ENCODE measurements around the gene BRCA2. TPM values are rescaled to one million over a fixed set of nuclear protein-coding genes. Genes with fewer than 3 reads are reported as not detected.

BRCA2 gene
- total and polyA plus RNA-seq, 2 experiments from 2014 or later, result 28.6 to 38.7 TPM

DNA sequence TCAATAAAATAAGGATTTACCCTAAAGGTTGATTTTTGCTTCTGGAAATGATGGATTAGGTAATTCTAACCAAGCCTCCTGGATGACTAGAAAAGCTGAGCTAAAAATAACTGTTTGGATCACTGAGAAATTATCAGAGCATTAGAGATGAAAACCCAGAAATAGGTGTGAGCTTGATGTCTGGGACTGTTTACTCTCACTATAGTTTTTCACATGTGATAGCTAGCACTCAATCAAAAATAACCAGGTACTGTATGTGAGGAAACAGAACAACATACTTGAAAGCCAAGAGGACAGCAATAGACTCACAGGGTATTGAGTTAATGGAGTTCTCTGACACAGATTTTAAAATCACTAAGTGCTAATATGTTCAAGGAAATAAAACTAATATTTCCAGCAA is 9.7 kb upstream of the BRCA2 start:
- Histone ChIP-seq H3K4me3 (no peak overlapping the region), H3K27ac (ENCODE audit: low read depth) (no peak overlapping the region), H2AFZ (peak overlapping the region; percentile 48; the same call in 1 of the 2 replicates), H3K4me2 (no peak overlapping the region), H3F3A (replicated peaks; ENCODE audit: low read depth) (no peaks in the 10 kb centered on the region), H4K20me1 (replicated peaks; ENCODE audit: insufficient read depth) (no peaks in the 10 kb centered on the region), H3K36me3 (ENCODE audit: insufficient read depth) (no peaks in the 10 kb centered on the region), H3K4me1 (ENCODE audit: insufficient read depth) (no peaks in the 10 kb centered on the region), H3K79me2 (replicated peaks; ENCODE audit: insufficient read depth) (no peaks in the 10 kb centered on the region), H3K27me3 (ENCODE audit: insufficient read depth) (no peaks in the 10 kb centered on the region), H3K9me2 (ENCODE audit: insufficient read depth) (no peaks in the 10 kb centered on the region)
- DNase-seq (ENCODE audit: low spot score) (no peak), ATAC-seq (no peak)
- Mint-ChIP-seq H3K4me1 (no peaks in the 10 kb centered on the region; the same call in 2 of the 3 replicates), H3K27me3 (ENCODE audit: insufficient read depth, low read depth, poor library complexity) (peaks cover 1% of the 10 kb centered on the region), H3K9me3 (no peaks in the 10 kb centered on the region), H3K36me3 (ENCODE audit: low read depth) (no peaks in the 10 kb centered on the region), H3K4me3 (no peak overlapping the region), H3K27ac (no peak overlapping the region)
- TF ChIP-seq POLR2AphosphoS5 (IDR thresholded peaks at IDR 0.05; ENCODE audit: low read depth), result no peak
- no peak for TF ChIP-seq NANOG (IDR thresholded peaks at IDR 0.05; ENCODE audit: borderline replicate concordance)
- TF ChIP-seq, protein P1, sequence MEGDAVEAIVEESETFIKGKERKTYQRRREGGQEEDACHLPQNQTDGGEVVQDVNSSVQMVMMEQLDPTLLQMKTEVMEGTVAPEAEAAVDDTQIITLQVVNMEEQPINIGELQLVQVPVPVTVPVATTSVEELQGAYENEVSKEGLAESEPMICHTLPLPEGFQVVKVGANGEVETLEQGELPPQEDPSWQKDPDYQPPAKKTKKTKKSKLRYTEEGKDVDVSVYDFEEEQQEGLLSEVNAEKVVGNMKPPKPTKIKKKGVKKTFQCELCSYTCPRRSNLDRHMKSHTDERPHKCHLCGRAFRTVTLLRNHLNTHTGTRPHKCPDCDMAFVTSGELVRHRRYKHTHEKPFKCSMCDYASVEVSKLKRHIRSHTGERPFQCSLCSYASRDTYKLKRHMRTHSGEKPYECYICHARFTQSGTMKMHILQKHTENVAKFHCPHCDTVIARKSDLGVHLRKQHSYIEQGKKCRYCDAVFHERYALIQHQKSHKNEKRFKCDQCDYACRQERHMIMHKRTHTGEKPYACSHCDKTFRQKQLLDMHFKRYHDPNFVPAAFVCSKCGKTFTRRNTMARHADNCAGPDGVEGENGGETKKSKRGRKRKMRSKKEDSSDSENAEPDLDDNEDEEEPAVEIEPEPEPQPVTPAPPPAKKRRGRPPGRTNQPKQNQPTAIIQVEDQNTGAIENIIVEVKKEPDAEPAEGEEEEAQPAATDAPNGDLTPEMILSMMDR (conservative IDR thresholded peaks at IDR 0.05; ENCODE audit: low read depth in 2 of 2), result no peak
- TF ChIP-seq, protein P2, sequence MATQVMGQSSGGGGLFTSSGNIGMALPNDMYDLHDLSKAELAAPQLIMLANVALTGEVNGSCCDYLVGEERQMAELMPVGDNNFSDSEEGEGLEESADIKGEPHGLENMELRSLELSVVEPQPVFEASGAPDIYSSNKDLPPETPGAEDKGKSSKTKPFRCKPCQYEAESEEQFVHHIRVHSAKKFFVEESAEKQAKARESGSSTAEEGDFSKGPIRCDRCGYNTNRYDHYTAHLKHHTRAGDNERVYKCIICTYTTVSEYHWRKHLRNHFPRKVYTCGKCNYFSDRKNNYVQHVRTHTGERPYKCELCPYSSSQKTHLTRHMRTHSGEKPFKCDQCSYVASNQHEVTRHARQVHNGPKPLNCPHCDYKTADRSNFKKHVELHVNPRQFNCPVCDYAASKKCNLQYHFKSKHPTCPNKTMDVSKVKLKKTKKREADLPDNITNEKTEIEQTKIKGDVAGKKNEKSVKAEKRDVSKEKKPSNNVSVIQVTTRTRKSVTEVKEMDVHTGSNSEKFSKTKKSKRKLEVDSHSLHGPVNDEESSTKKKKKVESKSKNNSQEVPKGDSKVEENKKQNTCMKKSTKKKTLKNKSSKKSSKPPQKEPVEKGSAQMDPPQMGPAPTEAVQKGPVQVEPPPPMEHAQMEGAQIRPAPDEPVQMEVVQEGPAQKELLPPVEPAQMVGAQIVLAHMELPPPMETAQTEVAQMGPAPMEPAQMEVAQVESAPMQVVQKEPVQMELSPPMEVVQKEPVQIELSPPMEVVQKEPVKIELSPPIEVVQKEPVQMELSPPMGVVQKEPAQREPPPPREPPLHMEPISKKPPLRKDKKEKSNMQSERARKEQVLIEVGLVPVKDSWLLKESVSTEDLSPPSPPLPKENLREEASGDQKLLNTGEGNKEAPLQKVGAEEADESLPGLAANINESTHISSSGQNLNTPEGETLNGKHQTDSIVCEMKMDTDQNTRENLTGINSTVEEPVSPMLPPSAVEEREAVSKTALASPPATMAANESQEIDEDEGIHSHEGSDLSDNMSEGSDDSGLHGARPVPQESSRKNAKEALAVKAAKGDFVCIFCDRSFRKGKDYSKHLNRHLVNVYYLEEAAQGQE (IDR thresholded peaks at IDR 0.05; ENCODE audit: unreplicated experiment), result no peak
- no peak for TF ChIP-seq STAT1 (IDR thresholded peaks at IDR 0.05; ENCODE audit: unreplicated experiment)
- TF ChIP-seq, protein P3, sequence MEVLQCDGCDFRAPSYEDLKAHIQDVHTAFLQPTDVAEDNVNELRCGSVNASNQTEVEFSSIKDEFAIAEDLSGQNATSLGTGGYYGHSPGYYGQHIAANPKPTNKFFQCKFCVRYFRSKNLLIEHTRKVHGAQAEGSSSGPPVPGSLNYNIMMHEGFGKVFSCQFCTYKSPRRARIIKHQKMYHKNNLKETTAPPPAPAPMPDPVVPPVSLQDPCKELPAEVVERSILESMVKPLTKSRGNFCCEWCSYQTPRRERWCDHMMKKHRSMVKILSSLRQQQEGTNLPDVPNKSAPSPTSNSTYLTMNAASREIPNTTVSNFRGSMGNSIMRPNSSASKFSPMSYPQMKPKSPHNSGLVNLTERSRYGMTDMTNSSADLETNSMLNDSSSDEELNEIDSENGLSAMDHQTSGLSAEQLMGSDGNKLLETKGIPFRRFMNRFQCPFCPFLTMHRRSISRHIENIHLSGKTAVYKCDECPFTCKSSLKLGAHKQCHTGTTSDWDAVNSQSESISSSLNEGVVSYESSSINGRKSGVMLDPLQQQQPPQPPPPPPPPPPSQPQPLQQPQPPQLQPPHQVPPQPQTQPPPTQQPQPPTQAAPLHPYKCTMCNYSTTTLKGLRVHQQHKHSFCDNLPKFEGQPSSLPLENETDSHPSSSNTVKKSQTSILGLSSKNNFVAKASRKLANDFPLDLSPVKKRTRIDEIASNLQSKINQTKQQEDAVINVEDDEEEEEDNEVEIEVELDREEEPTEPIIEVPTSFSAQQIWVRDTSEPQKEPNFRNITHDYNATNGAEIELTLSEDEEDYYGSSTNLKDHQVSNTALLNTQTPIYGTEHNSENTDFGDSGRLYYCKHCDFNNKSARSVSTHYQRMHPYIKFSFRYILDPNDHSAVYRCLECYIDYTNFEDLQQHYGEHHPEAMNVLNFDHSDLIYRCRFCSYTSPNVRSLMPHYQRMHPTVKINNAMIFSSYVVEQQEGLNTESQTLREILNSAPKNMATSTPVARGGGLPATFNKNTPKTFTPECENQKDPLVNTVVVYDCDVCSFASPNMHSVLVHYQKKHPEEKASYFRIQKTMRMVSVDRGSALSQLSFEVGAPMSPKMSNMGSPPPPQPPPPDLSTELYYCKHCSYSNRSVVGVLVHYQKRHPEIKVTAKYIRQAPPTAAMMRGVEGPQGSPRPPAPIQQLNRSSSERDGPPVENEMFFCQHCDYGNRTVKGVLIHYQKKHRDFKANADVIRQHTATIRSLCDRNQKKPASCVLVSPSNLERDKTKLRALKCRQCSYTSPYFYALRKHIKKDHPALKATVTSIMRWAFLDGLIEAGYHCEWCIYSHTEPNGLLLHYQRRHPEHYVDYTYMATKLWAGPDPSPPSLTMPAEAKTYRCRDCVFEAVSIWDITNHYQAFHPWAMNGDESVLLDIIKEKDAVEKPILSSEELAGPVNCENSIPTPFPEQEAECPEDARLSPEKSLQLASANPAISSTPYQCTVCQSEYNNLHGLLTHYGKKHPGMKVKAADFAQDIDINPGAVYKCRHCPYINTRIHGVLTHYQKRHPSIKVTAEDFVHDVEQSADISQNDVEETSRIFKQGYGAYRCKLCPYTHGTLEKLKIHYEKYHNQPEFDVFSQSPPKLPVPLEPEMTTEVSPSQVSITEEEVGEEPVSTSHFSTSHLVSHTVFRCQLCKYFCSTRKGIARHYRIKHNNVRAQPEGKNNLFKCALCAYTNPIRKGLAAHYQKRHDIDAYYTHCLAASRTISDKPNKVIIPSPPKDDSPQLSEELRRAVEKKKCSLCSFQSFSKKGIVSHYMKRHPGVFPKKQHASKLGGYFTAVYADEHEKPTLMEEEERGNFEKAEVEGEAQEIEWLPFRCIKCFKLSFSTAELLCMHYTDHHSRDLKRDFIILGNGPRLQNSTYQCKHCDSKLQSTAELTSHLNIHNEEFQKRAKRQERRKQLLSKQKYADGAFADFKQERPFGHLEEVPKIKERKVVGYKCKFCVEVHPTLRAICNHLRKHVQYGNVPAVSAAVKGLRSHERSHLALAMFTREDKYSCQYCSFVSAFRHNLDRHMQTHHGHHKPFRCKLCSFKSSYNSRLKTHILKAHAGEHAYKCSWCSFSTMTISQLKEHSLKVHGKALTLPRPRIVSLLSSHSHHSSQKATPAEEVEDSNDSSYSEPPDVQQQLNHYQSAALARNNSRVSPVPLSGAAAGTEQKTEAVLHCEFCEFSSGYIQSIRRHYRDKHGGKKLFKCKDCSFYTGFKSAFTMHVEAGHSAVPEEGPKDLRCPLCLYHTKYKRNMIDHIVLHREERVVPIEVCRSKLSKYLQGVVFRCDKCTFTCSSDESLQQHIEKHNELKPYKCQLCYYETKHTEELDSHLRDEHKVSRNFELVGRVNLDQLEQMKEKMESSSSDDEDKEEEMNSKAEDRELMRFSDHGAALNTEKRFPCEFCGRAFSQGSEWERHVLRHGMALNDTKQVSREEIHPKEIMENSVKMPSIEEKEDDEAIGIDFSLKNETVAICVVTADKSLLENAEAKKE (CRISPR knock-in tag; IDR thresholded peaks at IDR 0.05), result no peak
- TF ChIP-seq ZNF331 (CRISPR knock-in tag; IDR thresholded peaks at IDR 0.05; ENCODE audit: low read depth), result no peak
- TF ChIP-seq CREB1 (CRISPR knock-in tag; IDR thresholded peaks at IDR 0.05; ENCODE audit: low read depth), result no peak
- TF ChIP-seq EZH2 (IDR thresholded peaks at IDR 0.05; ENCODE audit: low read depth, unreplicated experiment), result no peak
- no peak for TF ChIP-seq ZNF114 (CRISPR knock-in tag; IDR thresholded peaks at IDR 0.05)
- no peak for TF ChIP-seq EZH2phosphoT487 (IDR thresholded peaks at IDR 0.05; ENCODE audit: unreplicated experiment)
- TF ChIP-seq JUNB (IDR thresholded peaks at IDR 0.05; ENCODE audit: unreplicated experiment), result no peak
- TF ChIP-seq, protein P4, sequence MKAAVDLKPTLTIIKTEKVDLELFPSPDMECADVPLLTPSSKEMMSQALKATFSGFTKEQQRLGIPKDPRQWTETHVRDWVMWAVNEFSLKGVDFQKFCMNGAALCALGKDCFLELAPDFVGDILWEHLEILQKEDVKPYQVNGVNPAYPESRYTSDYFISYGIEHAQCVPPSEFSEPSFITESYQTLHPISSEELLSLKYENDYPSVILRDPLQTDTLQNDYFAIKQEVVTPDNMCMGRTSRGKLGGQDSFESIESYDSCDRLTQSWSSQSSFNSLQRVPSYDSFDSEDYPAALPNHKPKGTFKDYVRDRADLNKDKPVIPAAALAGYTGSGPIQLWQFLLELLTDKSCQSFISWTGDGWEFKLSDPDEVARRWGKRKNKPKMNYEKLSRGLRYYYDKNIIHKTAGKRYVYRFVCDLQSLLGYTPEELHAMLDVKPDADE (IDR thresholded peaks at IDR 0.05), result no peak
